CD14-positive monocyte (primary cell): ENCODE data around the gene FAAP100. TPM values are rescaled to one million over a fixed set of nuclear protein-coding genes. Genes with fewer than 3 reads are reported as not detected.

Experiments used
- DNase-seq, 3 donors: peaks; one replicate each; pipeline ENCODE4 v3.0.0-alpha.2; 2011 to 2022
- H2AFZ ChIP-seq: 2 replicates; pipeline ENCODE4 v1.6.0; 2012; ENCODE audit warnings: mild to moderate bottlenecking, low read depth, low read length, inconsistent platforms; ENCODE audit not compliant: insufficient read depth, poor library complexity, severe bottlenecking
- H3K27ac ChIP-seq, 2 donors: 1 replicate in 1 of 2; 2 replicates in 1 of 2; pipeline ENCODE4 v1.5.1; 2012 to 2013; ENCODE audit warnings: low read length in 2 of 2, control low read depth in 1 of 2, inconsistent platforms in 1 of 2, low read depth in 1 of 2, mild to moderate bottlenecking in 1 of 2
- H3K27me3 ChIP-seq, 2 donors: one replicate each; pipeline versions ENCODE4 v1.6.0 to v1.6.1; 2011 to 2013; ENCODE audit warnings: low read length in 2 of 2; ENCODE audit not compliant: control insufficient read depth in 2 of 2, insufficient read depth in 2 of 2
- H3K36me3 ChIP-seq, 2 donors: replicated peaks in 1 of 2; 1 replicate in 1 of 2; 2 replicates in 1 of 2; pipeline versions ENCODE4 v1.5.1 to v1.6.1; 2012 to 2013; ENCODE audit warnings: low read length in 2 of 2, control low read depth in 1 of 2, inconsistent platforms in 1 of 2, mild to moderate bottlenecking in 1 of 2; ENCODE audit not compliant: insufficient read depth in 2 of 2, control insufficient read depth in 1 of 2
- H3K4me1 ChIP-seq, 2 donors: 1 replicate in 1 of 2; 2 replicates in 1 of 2; pipeline versions ENCODE4 v1.5.1 to v1.6.1; 2012 to 2013; ENCODE audit warnings: low read length in 2 of 2, control low read depth in 1 of 2, inconsistent platforms in 1 of 2, mild to moderate bottlenecking in 1 of 2, moderate library complexity in 1 of 2; ENCODE audit not compliant: insufficient read depth in 2 of 2, control insufficient read depth in 1 of 2
- H3K4me2 ChIP-seq: replicated peaks from 2 replicates; pipeline ENCODE3; 2012; ENCODE audit warnings: low read length, moderate library complexity, mild to moderate bottlenecking; ENCODE audit not compliant: poor library complexity, severe bottlenecking; ENCODE audit errors: extremely low read depth
- H3K4me3 ChIP-seq, 3 experiments: fragments of 200-600 bp in 1 of 3; sonication (generic) in 1 of 3; replicated peaks in 1 of 3; 1 replicate in 2 of 3; 2 replicates in 1 of 3; pipeline ENCODE4 v1.5.1; 2011 to 2013; ENCODE audit warnings: low read length in 3 of 3, mild to moderate bottlenecking in 3 of 3, control low read depth in 2 of 3, low read depth in 2 of 3, inconsistent platforms in 1 of 3, moderate library complexity in 1 of 3
- H3K79me2 ChIP-seq: 2 replicates; pipeline ENCODE4 v1.6.0; 2012; ENCODE audit warnings: mild to moderate bottlenecking, control low read depth, inconsistent platforms, low read length, moderate library complexity; ENCODE audit not compliant: insufficient read depth
- H3K9ac ChIP-seq: 2 replicates; pipeline ENCODE4 v1.6.0; 2017; ENCODE audit warnings: low read length, mild to moderate bottlenecking; ENCODE audit not compliant: insufficient read depth, poor library complexity, severe bottlenecking
- H3K9me3 ChIP-seq, 2 donors: replicated peaks in 1 of 2; 1 replicate in 1 of 2; 2 replicates in 1 of 2; pipeline versions ENCODE4 v1.5.1 to v1.6.1; 2012 to 2013; ENCODE audit warnings: low read length in 2 of 2, control low read depth in 1 of 2; ENCODE audit not compliant: control insufficient read depth in 1 of 2, insufficient read depth in 1 of 2
- H4K20me1 ChIP-seq: 2 replicates; pipeline ENCODE4 v1.6.0; 2012; ENCODE audit warnings: mild to moderate bottlenecking, low read length, control low read depth, moderate library complexity; ENCODE audit not compliant: insufficient read depth
- H3K27ac Mint-ChIP-seq, 7 donors: one replicate each; pipeline ENCODE4 v1.8.0; 2020; ENCODE audit warnings: mild to moderate bottlenecking in 7 of 7, mixed read lengths in 7 of 7, moderate library complexity in 6 of 7, inconsistent platforms in 2 of 7
- H3K27me3 Mint-ChIP-seq, 3 donors: one replicate each; pipeline ENCODE4 v1.8.0; 2021 to 2022; ENCODE audit warnings: low read depth in 3 of 3, mild to moderate bottlenecking in 3 of 3, mixed read lengths in 3 of 3, moderate library complexity in 3 of 3, inconsistent platforms in 1 of 3
- H3K36me3 Mint-ChIP-seq, 2 donors: one replicate each; pipeline ENCODE4 v1.8.0; 2020; ENCODE audit warnings: mixed read lengths in 2 of 2, inconsistent platforms in 1 of 2, mild to moderate bottlenecking in 1 of 2
- H3K4me1 Mint-ChIP-seq: one replicate; pipeline ENCODE4 v1.8.0; 2020; ENCODE audit warnings: mild to moderate bottlenecking, mixed read lengths
- H3K4me3 Mint-ChIP-seq, 2 donors: one replicate each; pipeline ENCODE4 v1.8.0; 2020; ENCODE audit warnings: mild to moderate bottlenecking in 2 of 2, mixed read lengths in 2 of 2, moderate library complexity in 1 of 2
- H3K9me3 Mint-ChIP-seq, 7 donors: one replicate each; pipeline ENCODE4 v1.8.0; 2020 to 2022; ENCODE audit warnings: mixed read lengths in 7 of 7, mild to moderate bottlenecking in 6 of 7, moderate library complexity in 6 of 7, inconsistent platforms in 2 of 7
- WGBS: methylation state at CpG from one replicate; pipeline ENCODE4 v1.1.5; 2013; ENCODE audit warnings: missing lambda C conversion rate; ENCODE audit not compliant: insufficient coverage; 5-methylcytosine and 5-hydroxymethylcytosine counted together
- intact Hi-C, 2 donors: fragments of 100-400 bp; cut with micrococcal nuclease; formaldehyde crosslinking; loops; one replicate each; pipeline versions ENCODE4 v1.15.0 to v1.15.1; 2023
- polyA plus RNA-seq, 3 donors: library from polyadenylated mRNA; depleted of rRNA in 1 of 3; unstranded in 2 of 3; stranded (reverse) in 1 of 3; fragments of 300-500 nt in 2 of 3; fragments of >200 nt in 1 of 3; fragmentation: Illumina TruSeq in 2 of 3; gene quantifications; 1 replicate in 2 of 3; 2 replicates in 1 of 3; pipeline ENCODE4 v1.2.3, GENCODE V29; 2012 to 2021
- TF ChIP-seq, protein P1 (sequence below): fragments of 200-600 bp; IDR thresholded peaks from one replicate; pipeline ENCODE4 v1.8.0; 2022; ENCODE audit warnings: antibody characterized with exemption, mild to moderate bottlenecking

Gene FAAP100
- polyA plus RNA-seq, 3 donors, result 10.3 to 37.6 (median 13.9) TPM

DNA sequence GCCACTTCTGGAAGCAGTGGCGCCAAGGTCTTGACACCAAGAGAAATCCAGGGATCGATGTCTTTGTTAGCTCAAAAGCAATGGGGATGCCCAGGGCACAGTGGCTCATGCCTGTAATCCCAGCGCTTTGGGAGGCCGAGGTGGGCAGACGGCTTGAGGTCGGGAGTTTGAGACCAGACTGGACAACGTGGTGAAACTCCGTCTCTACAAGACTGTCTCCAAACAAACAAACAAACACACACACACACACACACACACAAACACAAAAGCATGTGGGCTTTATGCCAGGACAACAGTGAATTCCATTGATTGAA is 22.4 kb upstream of the FAAP100 start:
- Histone ChIP-seq H3K4me1 (peaks cover 17 to 18% of the 10 kb centered on the region in 2 donors), H3K4me2 (no peak overlapping the region), H3K27ac (no peak overlapping the region), H4K20me1 (no peaks in the 10 kb centered on the region), H3K9me3 (no peaks in the 10 kb centered on the region), H3K79me2 (peaks cover 43% of the 10 kb centered on the region), H3K27me3 (no peaks in the 10 kb centered on the region), H3K4me3 (no peak overlapping the region), H3K9ac (no peak overlapping the region), H2AFZ (no peak overlapping the region), H3K36me3 (peaks cover 61 to 83% of the 10 kb centered on the region in 2 donors)
- intact Hi-C loops, result no loop called here
- Mint-ChIP-seq H3K9me3 (peaks cover 0 to 2% (median 0%) of the 10 kb centered on the region in 7 donors), H3K4me3 (no peak overlapping the region), H3K27ac (peak overlapping the region in 1 of 7 donors; percentile 13), H3K27me3 (peaks cover 0 to 2% (median 0%) of the 10 kb centered on the region in 3 donors), H3K4me1 (peaks cover 19% of the 10 kb centered on the region), H3K36me3 (peaks cover 62 to 87% of the 10 kb centered on the region in 2 donors)
- WGBS, result 99% methylated on average over 7 of the region's 8 CpGs
- TF ChIP-seq, protein P1, sequence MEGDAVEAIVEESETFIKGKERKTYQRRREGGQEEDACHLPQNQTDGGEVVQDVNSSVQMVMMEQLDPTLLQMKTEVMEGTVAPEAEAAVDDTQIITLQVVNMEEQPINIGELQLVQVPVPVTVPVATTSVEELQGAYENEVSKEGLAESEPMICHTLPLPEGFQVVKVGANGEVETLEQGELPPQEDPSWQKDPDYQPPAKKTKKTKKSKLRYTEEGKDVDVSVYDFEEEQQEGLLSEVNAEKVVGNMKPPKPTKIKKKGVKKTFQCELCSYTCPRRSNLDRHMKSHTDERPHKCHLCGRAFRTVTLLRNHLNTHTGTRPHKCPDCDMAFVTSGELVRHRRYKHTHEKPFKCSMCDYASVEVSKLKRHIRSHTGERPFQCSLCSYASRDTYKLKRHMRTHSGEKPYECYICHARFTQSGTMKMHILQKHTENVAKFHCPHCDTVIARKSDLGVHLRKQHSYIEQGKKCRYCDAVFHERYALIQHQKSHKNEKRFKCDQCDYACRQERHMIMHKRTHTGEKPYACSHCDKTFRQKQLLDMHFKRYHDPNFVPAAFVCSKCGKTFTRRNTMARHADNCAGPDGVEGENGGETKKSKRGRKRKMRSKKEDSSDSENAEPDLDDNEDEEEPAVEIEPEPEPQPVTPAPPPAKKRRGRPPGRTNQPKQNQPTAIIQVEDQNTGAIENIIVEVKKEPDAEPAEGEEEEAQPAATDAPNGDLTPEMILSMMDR, result no peak
- no peak for DNase-seq

DNA sequence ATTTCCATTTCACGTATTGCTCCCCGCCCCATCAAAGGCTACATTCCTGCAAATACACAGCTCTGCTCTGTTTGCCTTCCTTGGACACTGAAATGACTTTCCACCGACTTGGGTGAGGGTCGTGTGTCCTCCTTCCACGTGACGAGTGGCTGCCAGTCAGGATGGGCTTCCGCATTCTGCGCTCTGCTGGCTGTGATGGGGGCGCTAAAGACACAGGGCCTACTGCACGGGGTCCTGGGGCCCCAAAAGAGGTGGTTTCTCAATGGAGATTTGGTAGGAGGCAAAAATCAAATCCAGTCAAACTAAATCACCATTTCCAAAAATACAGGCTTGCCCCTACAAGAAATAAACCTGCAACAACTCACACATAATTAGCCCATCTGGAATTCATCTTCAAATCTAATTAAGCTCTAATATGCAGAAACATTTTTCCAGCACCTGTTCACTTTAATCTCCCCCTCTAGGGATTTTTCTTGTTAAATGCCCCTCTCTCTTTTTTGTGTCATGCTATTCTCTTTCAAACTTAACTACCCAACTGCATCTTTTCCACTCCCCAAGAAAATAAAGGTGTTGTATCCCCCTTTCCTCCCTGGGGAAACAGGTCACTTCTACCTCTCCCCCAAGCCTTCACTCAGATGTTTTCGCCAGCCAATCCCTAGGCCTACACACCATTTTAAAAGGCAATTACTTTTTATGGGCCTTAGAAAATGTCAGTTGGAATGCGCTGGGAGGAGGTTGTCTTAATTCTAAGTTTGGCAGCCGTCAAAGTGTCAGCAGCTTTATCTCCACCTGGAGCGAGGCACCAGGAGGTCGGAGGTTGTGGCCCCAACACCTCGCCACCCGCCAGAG is 21.9 kb upstream of the FAAP100 start:
- Histone ChIP-seq H3K4me3 (no peak overlapping the region), H2AFZ (no peak overlapping the region), H3K27ac (no peak overlapping the region), H4K20me1 (no peaks in the 10 kb centered on the region), H3K4me1 (peaks cover 17 to 18% of the 10 kb centered on the region in 2 donors), H3K27me3 (no peaks in the 10 kb centered on the region), H3K79me2 (peaks cover 43% of the 10 kb centered on the region), H3K4me2 (no peak overlapping the region), H3K9me3 (no peaks in the 10 kb centered on the region), H3K9ac (no peak overlapping the region), H3K36me3 (peaks cover 67 to 83% of the 10 kb centered on the region in 2 donors)
- intact Hi-C loops, result no loop called here
- WGBS, result 95% methylated on average over 15 of the region's 17 CpGs
- TF ChIP-seq, protein P1, result no peak
- no peak overlapping the region for H3K4me3 Mint-ChIP-seq
- H3K27ac Mint-ChIP-seq, result peak overlapping the region in 3 of 7 donors; percentile 10 to 60 (median 13)
- H3K36me3 Mint-ChIP-seq, result peaks cover 62 to 84% of the 10 kb centered on the region in 2 donors
- no peak for DNase-seq
- peaks cover 19% of the 10 kb centered on the region for H3K4me1 Mint-ChIP-seq
- H3K9me3 Mint-ChIP-seq, result peaks cover 0 to 2% (median 0%) of the 10 kb centered on the region in 7 donors
- H3K27me3 Mint-ChIP-seq, result peaks cover 0 to 2% (median 0%) of the 10 kb centered on the region in 3 donors
